SU-DHL-6 (cell line): ENCODE data around the gene MBD3.
A peak's percentile ranks its signal among the peaks of the same experiment; 100 is the strongest.

ENCODE experiments used
- H2AFZ ChIP-seq: fragments of 200-600 bp; sonication (generic); 2 replicates; pipeline ENCODE4 v1.6.1; 2014; ENCODE audit warnings: low read depth, mild to moderate bottlenecking, moderate library complexity, mixed read lengths, antibody characterized with exemption, low read length; ENCODE audit not compliant: severe bottlenecking
- H3F3A ChIP-seq: fragments of 200-600 bp; shearing (Covaris generic); 2 replicates; pipeline ENCODE4 v1.6.0; 2016; ENCODE audit warnings: antibody characterized with exemption, mild to moderate bottlenecking; ENCODE audit not compliant: insufficient read depth
- H3K27ac ChIP-seq: fragments of 200-600 bp; sonication (generic); 2 replicates; pipeline ENCODE4 v1.5.1; 2016; ENCODE audit warnings: low read depth, mild to moderate bottlenecking, low read length, moderate library complexity, mixed read lengths
- H3K27me3 ChIP-seq: fragments of 200-600 bp; sonication (generic), shearing (Covaris generic); 2 replicates; pipeline ENCODE4 v1.6.0; 2014; ENCODE audit warnings: mild to moderate bottlenecking, low read length
- H3K36me3 ChIP-seq: fragments of 200-600 bp; sonication (generic); 2 replicates; pipeline ENCODE4 v1.6.1; 2014; ENCODE audit warnings: mild to moderate bottlenecking, low read length, mixed read lengths
- H3K4me2 ChIP-seq: fragments of 300-600, 200-600 bp; shearing (Covaris generic), sonication (generic); 2 replicates; pipeline ENCODE4 v1.6.0; 2014; ENCODE audit warnings: low read length, low read depth, mild to moderate bottlenecking; ENCODE audit not compliant: poor library complexity, severe bottlenecking
- H3K4me3 ChIP-seq: fragments of 200-600 bp; sonication (generic); 2 replicates; pipeline ENCODE4 v1.5.1; 2014; ENCODE audit warnings: antibody characterized with exemption, low read length, mild to moderate bottlenecking, mixed read lengths; ENCODE audit not compliant: insufficient read depth, poor library complexity, severe bottlenecking
- H3K79me2 ChIP-seq: fragments of 200-600 bp; sonication (generic); 2 replicates; pipeline ENCODE4 v1.6.1; 2014; ENCODE audit warnings: mild to moderate bottlenecking, low read length, moderate library complexity; ENCODE audit not compliant: insufficient read depth
- H3K9ac ChIP-seq: fragments of 200-600 bp; sonication (generic); 2 replicates; pipeline ENCODE4 v1.7.0; 2014; ENCODE audit warnings: mild to moderate bottlenecking, low read length
- H3K9me2 ChIP-seq: fragments of 200-600 bp; sonication (generic); replicated peaks from 2 replicates; pipeline ENCODE4 v1.6.1; 2014; ENCODE audit warnings: low read length; ENCODE audit not compliant: insufficient read depth
- H3K9me3 ChIP-seq: fragments of 200-600 bp; sonication (generic); 2 replicates; pipeline ENCODE4 v1.6.1; 2014; ENCODE audit warnings: low read length, mixed read lengths; ENCODE audit not compliant: insufficient read depth
- H4K20me1 ChIP-seq: fragments of 200-600 bp; sonication (generic); 2 replicates; pipeline ENCODE4 v1.6.1; 2014; ENCODE audit warnings: low read depth, mild to moderate bottlenecking, antibody characterized with exemption, low read length, moderate library complexity, mixed read lengths
- EZH2phosphoT487 ChIP-seq: fragments of 200-600 bp; sonication (generic), shearing (Covaris generic); conservative IDR thresholded peaks from 2 replicates; pipeline ENCODE4 v1.6.1; 2018; ENCODE audit warnings: mild to moderate bottlenecking, antibody characterized with exemption, low read length, moderate library complexity, mixed read lengths
- TF ChIP-seq, protein P1 (sequence below): fragments of 200-600 bp; sonication (generic); IDR thresholded peaks from one replicate; pipeline ENCODE4 v1.5.1; 2017; ENCODE audit warnings: antibody characterized with exemption, mild to moderate bottlenecking, low read length, moderate library complexity; ENCODE audit not compliant: insufficient read depth, poor library complexity, severe bottlenecking

MBD3 gene

GRCh38 chr19:1622007-1622406, 29.3 kb upstream of the MBD3 start:
- TF ChIP-seq, protein P1, sequence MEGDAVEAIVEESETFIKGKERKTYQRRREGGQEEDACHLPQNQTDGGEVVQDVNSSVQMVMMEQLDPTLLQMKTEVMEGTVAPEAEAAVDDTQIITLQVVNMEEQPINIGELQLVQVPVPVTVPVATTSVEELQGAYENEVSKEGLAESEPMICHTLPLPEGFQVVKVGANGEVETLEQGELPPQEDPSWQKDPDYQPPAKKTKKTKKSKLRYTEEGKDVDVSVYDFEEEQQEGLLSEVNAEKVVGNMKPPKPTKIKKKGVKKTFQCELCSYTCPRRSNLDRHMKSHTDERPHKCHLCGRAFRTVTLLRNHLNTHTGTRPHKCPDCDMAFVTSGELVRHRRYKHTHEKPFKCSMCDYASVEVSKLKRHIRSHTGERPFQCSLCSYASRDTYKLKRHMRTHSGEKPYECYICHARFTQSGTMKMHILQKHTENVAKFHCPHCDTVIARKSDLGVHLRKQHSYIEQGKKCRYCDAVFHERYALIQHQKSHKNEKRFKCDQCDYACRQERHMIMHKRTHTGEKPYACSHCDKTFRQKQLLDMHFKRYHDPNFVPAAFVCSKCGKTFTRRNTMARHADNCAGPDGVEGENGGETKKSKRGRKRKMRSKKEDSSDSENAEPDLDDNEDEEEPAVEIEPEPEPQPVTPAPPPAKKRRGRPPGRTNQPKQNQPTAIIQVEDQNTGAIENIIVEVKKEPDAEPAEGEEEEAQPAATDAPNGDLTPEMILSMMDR: no peak
- TF ChIP-seq EZH2phosphoT487: no peak
- Histone ChIP-seq H3F3A (no peaks in the 10 kb centered on the region; the same call in 1 of the 2 replicates), H2AFZ (no peak overlapping the region), H3K4me3 (no peak overlapping the region), H3K27me3 (no peaks in the 10 kb centered on the region), H3K4me2 (no peak overlapping the region), H3K9me3 (no peaks in the 10 kb centered on the region), H3K9me2 (no peaks in the 10 kb centered on the region), H3K9ac (no peak overlapping the region), H3K27ac (no peak overlapping the region), H3K36me3 (peaks cover 5% of the 10 kb centered on the region; the same call in 1 of the 2 replicates), H4K20me1 (no peaks in the 10 kb centered on the region), H3K79me2 (peaks cover 23% of the 10 kb centered on the region)

DNA sequence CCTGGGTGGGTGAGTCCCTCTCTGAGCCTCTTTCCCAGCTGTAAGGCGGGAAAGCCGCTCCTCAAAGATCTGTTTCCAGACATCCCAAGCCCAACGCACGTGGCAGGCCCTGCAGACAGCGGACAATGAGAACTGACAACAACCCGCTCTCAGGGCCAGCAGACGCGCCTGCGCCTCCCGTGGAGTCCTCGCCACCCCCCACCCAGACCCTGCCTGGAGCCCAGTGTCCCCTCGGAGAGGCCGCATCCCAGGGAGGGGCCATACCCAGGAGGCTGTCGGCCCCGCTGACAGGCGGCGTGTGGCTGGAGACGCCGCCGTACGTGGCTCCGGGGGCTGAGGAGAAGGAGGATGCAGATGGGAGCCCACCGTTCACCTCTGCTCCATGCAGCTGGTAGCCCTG, 28.9 kb upstream of the MBD3 start:
- no peak overlapping the region for H3K4me3 ChIP-seq
- no peaks in the 10 kb centered on the region for H3K27me3 ChIP-seq
- no peak overlapping the region for H2AFZ ChIP-seq
- H3K9me3 ChIP-seq: no peaks in the 10 kb centered on the region
- TF ChIP-seq EZH2phosphoT487: no peak
- TF ChIP-seq, protein P1: no peak
- H3K4me2 ChIP-seq: no peak overlapping the region
- H3K9me2 ChIP-seq: no peaks in the 10 kb centered on the region
- no peak overlapping the region for H3K27ac ChIP-seq
- H3K9ac ChIP-seq: no peak overlapping the region
- no peaks in the 10 kb centered on the region for H4K20me1 ChIP-seq
- peaks cover 4% of the 10 kb centered on the region; the same call in 1 of the 2 replicates for H3F3A ChIP-seq
- H3K36me3 ChIP-seq: peaks cover 9% of the 10 kb centered on the region; the same call in 1 of the 2 replicates
- peaks cover 23% of the 10 kb centered on the region for H3K79me2 ChIP-seq

- H3K79me2 ChIP-seq: peaks cover 23% of the 10 kb centered on the region
- peaks cover 12% of the 10 kb centered on the region; the same call in 1 of the 2 replicates for H3K36me3 ChIP-seq
- H2AFZ ChIP-seq: no peak overlapping the region
- H3F3A ChIP-seq: peaks cover 6% of the 10 kb centered on the region; the same call in 1 of the 2 replicates
- H3K27me3 ChIP-seq: no peaks in the 10 kb centered on the region
- H3K27ac ChIP-seq: peak overlapping the region; percentile 33; the same call in 1 of the 2 replicates
- no peak overlapping the region for H3K4me2 ChIP-seq
- no peaks in the 10 kb centered on the region for H4K20me1 ChIP-seq
- no peaks in the 10 kb centered on the region for H3K9me2 ChIP-seq
- H3K4me3 ChIP-seq: no peak overlapping the region
- TF ChIP-seq, protein P1: no peak
- no peaks in the 10 kb centered on the region for H3K9me3 ChIP-seq
- no peak overlapping the region for H3K9ac ChIP-seq
Measured at GRCh38 chr19:1621021-1621420, 28.4 kb upstream of the MBD3 start.
